ENCODE data around the gene CNR1. TPM values are rescaled to one million over a fixed set of nuclear protein-coding genes. Genes with fewer than 3 reads are reported as not detected.

CNR1 gene
- polyA plus RNA-seq, 1 of the 3 experiments (the other 2 are of a cell fraction) = not detected

- no peak overlapping the region for H3K9ac ChIP-seq
- no peak overlapping the region for H3K4me2 ChIP-seq
- H3K27ac ChIP-seq (ENCODE audit: low read depth in 2 of 2, low read length in 1 of 2) = no peak overlapping the region
- H3K9me2 ChIP-seq = no peaks in the 10 kb centered on the region
- no peaks in the 10 kb centered on the region for H3F3A ChIP-seq (replicated peaks; ENCODE audit: insufficient read depth)
- no peaks in the 10 kb centered on the region for H3K4me1 ChIP-seq (ENCODE audit: control insufficient read depth in 1 of 2, insufficient read depth in 2 of 2, low read depth in 1 of 2, low read length in 1 of 2)
- TF ChIP-seq NFIC (IDR thresholded peaks at IDR 0.05; ENCODE audit: borderline replicate concordance) = no peak
- TF ChIP-seq FOXJ3 (CRISPR knock-in tag; IDR thresholded peaks at IDR 0.05) = no peak
- no peak for TF ChIP-seq FOSL2 (IDR thresholded peaks at IDR 0.05; ENCODE audit: borderline replicate concordance, low read depth)
- TF ChIP-seq USF1 (IDR thresholded peaks at IDR 0.05; ENCODE audit: borderline replicate concordance, low read depth) = no peak
- TF ChIP-seq YY1 (IDR thresholded peaks at IDR 0.05; ENCODE audit: low read depth) = no peak
- no peak for TF ChIP-seq REST (IDR thresholded peaks at IDR 0.05; ENCODE audit: low read depth, low read length)
- no peak for TF ChIP-seq GATA2 (CRISPR knock-in tag; IDR thresholded peaks at IDR 0.05)
- no peak for TF ChIP-seq TEAD4 (IDR thresholded peaks at IDR 0.05; ENCODE audit: borderline replicate concordance, insufficient read depth)
- TF ChIP-seq RCOR1 (IDR thresholded peaks at IDR 0.05; ENCODE audit: low read length) = no peak
- TF ChIP-seq EZH2phosphoT487 (IDR thresholded peaks at IDR 0.05; ENCODE audit: borderline replicate concordance, low read depth) = no peak
- no peak for TF ChIP-seq GABPA (IDR thresholded peaks at IDR 0.05; ENCODE audit: low read depth)
- TF ChIP-seq EP300 (IDR thresholded peaks at IDR 0.05; ENCODE audit: borderline replicate concordance in 1 of 2, low read depth in 1 of 2, low read length in 1 of 2) = no peak
- TF ChIP-seq SIN3A (IDR thresholded peaks at IDR 0.05; ENCODE audit: borderline replicate concordance, low read depth, low read length) = no peak
- no peak for TF ChIP-seq USF2 (IDR thresholded peaks at IDR 0.05; ENCODE audit: borderline replicate concordance, low read depth, low read length)
- TF ChIP-seq CHD2 (IDR thresholded peaks at IDR 0.05; ENCODE audit: low read length, partially characterized antibody) = no peak
- TF ChIP-seq RXRA (IDR thresholded peaks at IDR 0.05; ENCODE audit: borderline replicate concordance, low read depth) = no peak
- no peak for TF ChIP-seq CTCF (IDR thresholded peaks at IDR 0.05)
- H3K9me3 ChIP-seq = 0 out of 2 replicates have a peak, but pooled peaks cover 4% of the 10 kb centered on the region
- no peaks in the 10 kb centered on the region for H4K20me1 ChIP-seq (ENCODE audit: insufficient read depth)
- WGBS (ENCODE audit: low lambda C conversion rate) = 7% methylated on average over 1 of the region's 1 CpG
- H3K36me3 ChIP-seq (replicated peaks in 1 of 2; ENCODE audit: control insufficient read depth in 1 of 2, insufficient read depth in 2 of 2, low read length in 1 of 2) = no peaks in the 10 kb centered on the region
- no peak overlapping the region for H3K4me3 ChIP-seq (ENCODE audit: low read depth in 2 of 2, low read length in 1 of 2)
- POLR2A ChIA-PET = no interaction called here
- H3K27me3 ChIP-seq (ENCODE audit: insufficient read depth) = no peaks in the 10 kb centered on the region
- H3K79me2 ChIP-seq (ENCODE audit: insufficient read depth) = no peaks in the 10 kb centered on the region
- no peak for DNase-seq
- no peak overlapping the region for H2AFZ ChIP-seq (ENCODE audit: low read depth)
- CTCF ChIA-PET = no interaction called here
Observed at GRCh38 chr6:88209301-88209700, 43.2 kb upstream of the CNR1 start.

Measured in SK-N-SH (cell line).